Muscle of back (tissue), 11 donors: ENCODE data around the gene MYO5C. TPM values are rescaled to one million over a fixed set of nuclear protein-coding genes. Genes with fewer than 3 reads are reported as not detected.

ENCODE experiments used
- DNase-seq, 3 donors: peaks; one replicate each; pipeline versions ENCODE4 v3.0.0 to v3.0.0-alpha.2; 2013
- polyA plus RNA-seq, 10 donors: library from polyadenylated mRNA; unstranded; fragments of 120-200 nt; gene quantifications; one replicate each; pipeline ENCODE4 v1.2.1, GENCODE V29; 2013; ENCODE audit not compliant: insufficient read length in 10 of 10

Gene MYO5C
- polyA plus RNA-seq, 10 donors = 4.0 to 11.8 (median 6.7) TPM

- no peak for DNase-seq
These were observed 144.7 kb downstream of the MYO5C start for GRCh38 chr15:52150871-52151270.

- DNase-seq = no peak
These were observed 145.4 kb downstream of the MYO5C start for GRCh38 chr15:52150043-52150825.

- no peak for DNase-seq
These were observed 147.2 kb downstream of the MYO5C start for GRCh38 chr15:52148403-52148802.

GRCh38 chr15:52146776-52147175, 148.8 kb downstream of the MYO5C start:
- no peak for DNase-seq

- DNase-seq = no peak
These were observed 149.3 kb downstream of the MYO5C start for GRCh38 chr15:52146261-52146660.

- no peak for DNase-seq
These were observed 150.9 kb downstream of the MYO5C start for GRCh38 chr15:52144656-52145178.

GRCh38 chr15:52143873-52144272, 151.7 kb downstream of the MYO5C start:
- DNase-seq = peak in 1 of 3 donors; percentile 85

Other genes starting within 250 kb of the MYO5C start
- under 1 TPM in 6 of 10 donors, not detected in 4; 0.13 to 0.24 (median 0.21) TPM for gene BCL2L10, start 183.0 kb downstream of the MYO5C start, polyA plus RNA-seq
- gene GNB5, start 104.4 kb downstream of the MYO5C start, polyA plus RNA-seq = 1 to 10 TPM; 4.2 to 9.9 (median 6.8) TPM
- gene MYO5A, start 233.1 kb upstream of the MYO5C start, polyA plus RNA-seq = 10 to 100 TPM in 1 of 10 donors, 1 to 10 TPM in 9; 3.9 to 11.1 (median 6.5) TPM